Activated naive CD8-positive, alpha-beta T cell (primary cell): ENCODE measurements around the gene YPEL2.

Source experiments
- H3K27ac Mint-ChIP-seq: one replicate; pipeline ENCODE4 v1.8.0; 2021; ENCODE audit warnings: mixed read lengths
- H3K27me3 Mint-ChIP-seq: one replicate; pipeline ENCODE4 v1.8.0; 2021; ENCODE audit warnings: mixed read lengths
- H3K36me3 Mint-ChIP-seq: one replicate; pipeline ENCODE4 v1.8.0; 2021; ENCODE audit warnings: mixed read lengths
- H3K4me1 Mint-ChIP-seq: one replicate; pipeline ENCODE4 v1.8.0; 2021; ENCODE audit warnings: low read depth, mixed read lengths
- H3K4me3 Mint-ChIP-seq: one replicate; pipeline ENCODE4 v1.8.0; 2021; ENCODE audit warnings: mild to moderate bottlenecking, mixed read lengths
- H3K9me3 Mint-ChIP-seq: one replicate; pipeline ENCODE4 v1.8.0; 2021; ENCODE audit warnings: low read depth, mixed read lengths

YPEL2 gene

DNA sequence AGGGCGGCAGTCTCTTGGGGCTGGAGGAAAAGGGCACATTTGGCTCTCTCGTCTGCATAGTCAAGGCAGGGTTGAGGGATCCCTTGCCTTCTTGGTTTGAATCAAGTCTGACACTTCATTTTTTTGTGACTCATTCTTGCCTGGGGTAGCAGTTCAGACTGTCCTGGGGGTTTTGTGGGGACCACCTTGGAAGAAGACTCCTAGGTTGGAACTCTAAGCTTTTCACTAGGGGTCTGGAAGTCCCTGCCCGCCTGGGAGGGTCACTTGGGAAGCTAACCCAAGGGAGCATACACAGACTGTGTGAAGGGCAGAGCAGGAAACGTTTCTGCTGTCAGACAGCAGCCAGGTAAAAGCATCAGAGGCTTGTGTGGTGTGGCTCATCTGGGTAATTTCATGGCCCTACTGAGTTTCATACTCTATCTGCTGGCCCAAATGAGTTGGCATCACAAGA, 11.3 kb downstream of the YPEL2 start:
- H3K27ac Mint-ChIP-seq, result peak overlapping the region; percentile 88
- H3K4me1 Mint-ChIP-seq, result peaks cover 67% of the 10 kb centered on the region
- H3K9me3 Mint-ChIP-seq, result no peaks in the 10 kb centered on the region
- H3K4me3 Mint-ChIP-seq, result peak overlapping the region; percentile 17
- H3K27me3 Mint-ChIP-seq, result no peaks in the 10 kb centered on the region
- peaks cover 7% of the 10 kb centered on the region for H3K36me3 Mint-ChIP-seq

GRCh38 chr17:59345476-59345875, 14.0 kb downstream of the YPEL2 start:
- Mint-ChIP-seq H3K27me3 (no peaks in the 10 kb centered on the region), H3K36me3 (peaks cover 5% of the 10 kb centered on the region), H3K4me1 (peaks cover 65% of the 10 kb centered on the region), H3K9me3 (no peaks in the 10 kb centered on the region), H3K4me3 (no peak overlapping the region), H3K27ac (no peak overlapping the region)

DNA sequence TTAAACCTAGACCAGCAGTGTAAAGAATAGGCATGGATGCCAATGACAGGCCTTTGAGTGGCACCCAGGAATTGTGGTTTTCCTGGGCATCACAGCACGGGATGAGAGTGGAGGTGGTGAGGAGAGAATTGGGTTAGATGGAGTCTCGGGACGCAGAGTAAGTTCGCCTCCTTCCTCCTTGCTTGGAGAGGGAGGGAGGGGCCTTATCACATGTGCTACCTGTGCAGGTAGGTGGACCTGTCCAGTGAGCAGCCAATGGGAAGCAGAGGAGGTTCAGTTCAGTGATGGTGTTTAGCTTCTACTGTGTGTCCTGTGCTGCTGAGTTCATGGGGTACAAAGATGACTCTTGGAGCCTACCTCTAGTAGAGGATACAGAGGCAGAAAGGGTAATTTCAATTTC, 14.9 kb downstream of the YPEL2 start:
- H3K9me3 Mint-ChIP-seq, result no peaks in the 10 kb centered on the region
- H3K36me3 Mint-ChIP-seq, result peaks cover 5% of the 10 kb centered on the region
- H3K27me3 Mint-ChIP-seq, result no peaks in the 10 kb centered on the region
- no peak overlapping the region for H3K4me3 Mint-ChIP-seq
- H3K27ac Mint-ChIP-seq, result peak overlapping the region; percentile 11
- peaks cover 70% of the 10 kb centered on the region for H3K4me1 Mint-ChIP-seq

DNA sequence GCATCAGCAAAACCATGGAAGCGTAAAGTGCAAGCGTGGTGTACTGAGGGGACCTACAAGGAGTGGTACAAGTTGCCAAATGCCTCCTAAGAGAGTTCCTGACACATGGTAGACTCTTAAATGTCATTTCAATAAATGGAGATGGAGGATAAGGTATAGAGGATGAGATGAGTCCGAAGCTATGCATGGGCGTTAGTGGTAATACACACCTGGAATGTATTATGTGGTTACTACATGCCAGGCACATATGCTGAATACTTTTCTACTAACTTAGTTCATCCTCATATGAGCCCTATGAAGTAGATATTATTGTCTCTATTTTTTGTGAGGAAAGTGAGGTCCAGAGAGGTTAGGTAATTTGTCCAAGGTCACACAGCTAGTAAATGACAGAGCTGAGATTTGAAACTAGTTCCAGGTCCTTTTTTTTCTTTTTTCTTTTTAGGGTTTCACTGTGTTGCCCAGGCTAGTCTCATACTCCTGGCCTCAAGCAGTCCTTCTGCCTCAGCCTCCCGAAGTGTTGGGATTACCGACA, 15.5 kb downstream of the YPEL2 start:
- H3K27me3 Mint-ChIP-seq, result no peaks in the 10 kb centered on the region
- no peak overlapping the region for H3K4me3 Mint-ChIP-seq
- H3K9me3 Mint-ChIP-seq, result no peaks in the 10 kb centered on the region
- H3K4me1 Mint-ChIP-seq, result peaks cover 72% of the 10 kb centered on the region
- H3K36me3 Mint-ChIP-seq, result peaks cover 5% of the 10 kb centered on the region
- H3K27ac Mint-ChIP-seq, result no peak overlapping the region

- Mint-ChIP-seq H3K27me3 (no peaks in the 10 kb centered on the region), H3K9me3 (no peaks in the 10 kb centered on the region), H3K27ac (no peak overlapping the region), H3K4me1 (peaks cover 72% of the 10 kb centered on the region), H3K36me3 (peaks cover 5% of the 10 kb centered on the region), H3K4me3 (no peak overlapping the region)
Measured at GRCh38 chr17:59347975-59348391, 16.5 kb downstream of the YPEL2 start.

GRCh38 chr17:59349178-59349577, 17.7 kb downstream of the YPEL2 start:
- H3K9me3 Mint-ChIP-seq, result no peaks in the 10 kb centered on the region
- peaks cover 6% of the 10 kb centered on the region for H3K36me3 Mint-ChIP-seq
- H3K27ac Mint-ChIP-seq, result no peak overlapping the region
- H3K4me1 Mint-ChIP-seq, result peaks cover 72% of the 10 kb centered on the region
- H3K4me3 Mint-ChIP-seq, result no peak overlapping the region
- H3K27me3 Mint-ChIP-seq, result no peaks in the 10 kb centered on the region

GRCh38 chr17:59353106-59353854, 21.8 kb downstream of the YPEL2 start:
- H3K9me3 Mint-ChIP-seq, result no peaks in the 10 kb centered on the region
- H3K27ac Mint-ChIP-seq, result peak overlapping the region; percentile 70
- peaks cover 24% of the 10 kb centered on the region for H3K36me3 Mint-ChIP-seq
- peak overlapping the region; percentile 30 for H3K4me3 Mint-ChIP-seq
- no peaks in the 10 kb centered on the region for H3K27me3 Mint-ChIP-seq
- peaks cover 78% of the 10 kb centered on the region for H3K4me1 Mint-ChIP-seq

DNA sequence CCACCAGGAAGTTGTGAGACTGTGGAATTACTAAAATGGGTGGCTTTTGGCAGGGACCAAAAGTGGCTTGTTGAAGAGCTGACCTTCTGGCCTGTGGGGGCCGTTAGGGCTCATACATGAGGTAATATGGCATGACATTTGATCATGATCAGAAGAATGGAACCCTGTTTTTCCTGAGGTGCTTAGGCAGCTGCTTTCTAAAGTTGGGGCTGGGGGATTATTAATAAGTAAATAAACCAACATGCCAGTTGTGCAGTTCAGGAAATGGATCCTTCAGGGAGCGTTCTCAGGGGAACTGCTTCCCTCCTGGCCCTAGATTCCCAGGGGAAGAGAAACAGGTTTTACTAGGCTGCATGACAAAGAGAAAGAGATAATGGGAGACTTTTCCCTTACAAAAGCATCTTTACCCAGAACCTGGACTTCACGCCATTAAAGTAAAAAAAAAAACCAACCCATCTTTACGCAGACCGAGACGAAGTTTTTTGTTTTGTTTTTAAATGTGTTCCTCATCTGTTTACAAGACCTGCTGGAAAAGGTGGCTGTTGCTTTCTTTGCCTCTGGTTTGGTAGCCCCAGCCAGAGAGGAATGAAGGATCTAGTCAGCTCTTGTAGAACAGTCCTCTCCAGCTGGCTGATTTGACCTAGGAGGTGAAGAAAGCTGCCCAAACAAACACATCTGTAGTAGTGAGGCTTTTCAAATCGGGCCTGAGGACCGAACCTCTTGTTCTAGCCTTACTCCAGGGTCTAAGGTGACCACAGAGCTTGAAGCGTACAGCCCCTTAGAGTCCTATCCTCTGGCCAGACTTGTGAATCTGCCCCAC, 22.7 kb downstream of the YPEL2 start:
- peak overlapping the region; percentile 70 for H3K27ac Mint-ChIP-seq
- H3K27me3 Mint-ChIP-seq, result no peaks in the 10 kb centered on the region
- H3K4me3 Mint-ChIP-seq, result no peak overlapping the region
- peaks cover 24% of the 10 kb centered on the region for H3K36me3 Mint-ChIP-seq
- H3K9me3 Mint-ChIP-seq, result no peaks in the 10 kb centered on the region
- H3K4me1 Mint-ChIP-seq, result peaks cover 81% of the 10 kb centered on the region

DNA sequence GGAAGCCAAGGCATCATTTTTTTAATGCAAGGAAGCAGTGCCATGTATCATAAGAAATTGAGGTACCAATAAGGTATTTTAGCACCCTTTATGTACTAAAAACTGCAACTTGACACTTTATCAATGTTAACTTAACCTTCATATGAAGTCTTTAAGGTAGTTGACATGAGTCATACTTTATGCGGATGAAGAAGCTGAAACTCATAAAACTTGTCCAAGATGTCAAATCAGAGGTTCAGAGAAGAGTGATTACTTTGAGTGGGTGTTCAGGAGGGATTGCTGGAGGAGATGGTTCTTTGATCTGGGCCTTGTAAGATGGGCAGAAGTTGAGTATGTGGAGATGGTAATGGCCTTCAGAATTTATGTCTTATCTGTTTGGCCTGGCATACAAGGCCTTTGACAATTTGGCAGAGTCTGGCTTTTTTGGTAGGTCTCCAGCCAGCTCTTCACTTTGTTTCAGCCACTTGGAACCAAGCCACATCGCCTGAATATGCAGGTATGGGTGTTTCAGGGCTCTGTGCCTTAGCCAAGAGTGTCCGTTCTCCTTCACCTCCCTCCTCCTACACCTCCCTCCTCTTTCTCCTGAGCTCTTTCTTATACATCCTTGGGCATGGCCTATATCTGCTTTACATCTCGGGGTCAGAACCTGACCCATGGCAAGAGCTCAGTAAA, 23.7 kb downstream of the YPEL2 start:
- Mint-ChIP-seq H3K27ac (peak overlapping the region; percentile 62), H3K36me3 (peaks cover 24% of the 10 kb centered on the region), H3K27me3 (no peaks in the 10 kb centered on the region), H3K4me1 (peaks cover 86% of the 10 kb centered on the region), H3K4me3 (no peak overlapping the region), H3K9me3 (no peaks in the 10 kb centered on the region)

- no peak overlapping the region for H3K4me3 Mint-ChIP-seq
- H3K9me3 Mint-ChIP-seq, result no peaks in the 10 kb centered on the region
- no peaks in the 10 kb centered on the region for H3K27me3 Mint-ChIP-seq
- peaks cover 87% of the 10 kb centered on the region for H3K4me1 Mint-ChIP-seq
- H3K36me3 Mint-ChIP-seq, result peaks cover 24% of the 10 kb centered on the region
- peak overlapping the region; percentile 16 for H3K27ac Mint-ChIP-seq
Measured at GRCh38 chr17:59355702-59356325, 24.4 kb downstream of the YPEL2 start.

- Mint-ChIP-seq H3K27me3 (no peaks in the 10 kb centered on the region), H3K4me1 (peaks cover 90% of the 10 kb centered on the region), H3K36me3 (peaks cover 24% of the 10 kb centered on the region), H3K9me3 (no peaks in the 10 kb centered on the region), H3K27ac (peak overlapping the region; percentile 23), H3K4me3 (no peak overlapping the region)
Measured at GRCh38 chr17:59356543-59357218, 25.2 kb downstream of the YPEL2 start.

DNA sequence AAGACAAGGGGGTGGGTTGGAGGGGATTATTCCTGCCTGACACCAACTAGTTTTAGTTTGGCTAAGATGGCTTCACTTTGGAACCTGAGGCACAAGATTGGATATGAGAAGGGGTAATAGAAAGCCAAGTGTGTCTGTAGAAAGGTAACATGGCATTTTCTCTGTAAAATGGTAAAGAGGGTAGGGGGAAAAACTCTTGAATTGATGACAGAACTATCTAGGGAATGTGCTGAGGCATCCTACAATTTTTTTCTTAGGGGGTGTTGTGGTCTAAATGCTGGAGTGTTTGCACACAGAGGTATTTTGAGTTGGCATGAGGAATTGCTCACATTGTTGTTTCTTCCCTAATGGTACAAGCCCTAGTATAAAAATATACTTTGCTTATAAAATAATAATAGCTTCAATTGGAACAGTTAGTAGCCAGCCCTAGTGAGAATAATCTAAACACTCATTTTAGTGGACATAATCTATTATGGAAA, 25.8 kb downstream of the YPEL2 start:
- no peaks in the 10 kb centered on the region for H3K27me3 Mint-ChIP-seq
- peaks cover 90% of the 10 kb centered on the region for H3K4me1 Mint-ChIP-seq
- no peaks in the 10 kb centered on the region for H3K9me3 Mint-ChIP-seq
- H3K27ac Mint-ChIP-seq, result peak overlapping the region; percentile 90
- H3K4me3 Mint-ChIP-seq, result no peak overlapping the region
- H3K36me3 Mint-ChIP-seq, result peaks cover 24% of the 10 kb centered on the region

GRCh38 chr17:59357929-59358328, 26.5 kb downstream of the YPEL2 start:
- Mint-ChIP-seq H3K27me3 (no peaks in the 10 kb centered on the region), H3K4me1 (peaks cover 90% of the 10 kb centered on the region), H3K9me3 (no peaks in the 10 kb centered on the region), H3K36me3 (peaks cover 24% of the 10 kb centered on the region), H3K27ac (peak overlapping the region; percentile 90), H3K4me3 (no peak overlapping the region)

DNA sequence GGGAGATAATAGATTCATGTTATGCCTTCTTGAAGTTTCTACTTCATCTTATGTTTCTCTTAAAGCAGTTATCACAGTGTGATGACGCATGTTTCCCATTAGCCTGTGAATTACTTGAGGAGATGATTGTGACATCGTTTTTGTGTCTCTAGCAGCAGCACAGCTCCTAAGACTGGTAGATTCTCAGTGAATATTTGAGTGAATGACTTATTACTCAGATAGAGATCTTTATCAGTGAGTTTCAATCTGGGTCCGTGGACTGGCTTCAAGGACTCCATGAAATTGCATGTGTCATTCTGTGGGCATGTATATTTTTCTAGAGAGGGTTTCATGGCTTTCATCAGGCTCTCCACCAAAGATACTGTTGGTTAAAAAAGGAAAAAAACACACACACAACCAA, 29.9 kb downstream of the YPEL2 start:
- peak overlapping the region; percentile 98 for H3K27ac Mint-ChIP-seq
- H3K27me3 Mint-ChIP-seq, result no peaks in the 10 kb centered on the region
- peaks cover 16% of the 10 kb centered on the region for H3K36me3 Mint-ChIP-seq
- H3K4me1 Mint-ChIP-seq, result peaks cover 88% of the 10 kb centered on the region
- peak overlapping the region; percentile 84 for H3K4me3 Mint-ChIP-seq
- H3K9me3 Mint-ChIP-seq, result no peaks in the 10 kb centered on the region
